B cell (primary cell): ENCODE data around the gene ZBTB32.

Source experiments
- EZH2 ChIP-seq: IDR thresholded peaks from 2 replicates; pipeline ENCODE4 v1.6.1; 2012; ENCODE audit warnings: borderline replicate concordance, low read depth, mild to moderate bottlenecking, moderate library complexity, low read length; ENCODE audit not compliant: insufficient read depth, poor library complexity, severe bottlenecking
- TF ChIP-seq, protein P1 (sequence below): fragments of 200-600 bp; IDR thresholded peaks from one replicate; pipeline ENCODE4 v1.8.0; 2022; ENCODE audit warnings: antibody characterized with exemption, mild to moderate bottlenecking

DNA sequence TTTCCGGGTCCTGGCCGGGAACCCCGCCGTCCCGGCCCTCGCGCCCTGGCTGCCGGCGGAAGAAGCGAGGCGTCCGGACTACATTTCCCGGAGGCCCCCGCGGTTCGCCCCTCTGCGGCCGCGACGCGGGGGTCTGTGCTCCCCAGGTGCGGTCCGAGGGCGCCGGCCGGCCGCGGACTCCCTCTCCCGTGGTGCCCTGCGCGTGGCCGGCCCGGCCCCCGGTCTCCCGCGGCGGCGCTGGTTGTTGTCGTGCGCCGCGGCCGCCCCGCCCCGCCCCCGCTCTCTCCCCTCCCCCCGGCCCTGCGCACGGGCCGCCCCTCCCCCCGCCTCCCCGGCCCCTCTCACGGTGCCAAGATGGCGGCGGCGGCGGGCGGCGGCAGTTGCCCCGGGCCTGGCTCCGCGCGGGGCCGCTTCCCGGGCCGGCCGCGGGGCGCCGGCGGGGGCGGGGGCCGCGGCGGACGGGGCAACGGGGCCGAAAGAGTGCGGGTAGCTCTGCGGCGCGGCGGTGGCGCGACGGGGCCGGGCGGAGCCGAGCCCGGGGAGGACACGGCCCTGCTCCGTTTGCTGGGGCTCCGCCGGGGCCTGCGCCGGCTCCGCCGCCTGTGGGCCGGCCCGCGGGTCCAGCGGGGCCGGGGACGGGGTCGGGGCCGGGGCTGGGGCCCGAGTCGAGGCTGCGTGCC, 13.4 kb downstream of the ZBTB32 start, which contains the start of gene KMT2B:
- TF ChIP-seq, protein P1, sequence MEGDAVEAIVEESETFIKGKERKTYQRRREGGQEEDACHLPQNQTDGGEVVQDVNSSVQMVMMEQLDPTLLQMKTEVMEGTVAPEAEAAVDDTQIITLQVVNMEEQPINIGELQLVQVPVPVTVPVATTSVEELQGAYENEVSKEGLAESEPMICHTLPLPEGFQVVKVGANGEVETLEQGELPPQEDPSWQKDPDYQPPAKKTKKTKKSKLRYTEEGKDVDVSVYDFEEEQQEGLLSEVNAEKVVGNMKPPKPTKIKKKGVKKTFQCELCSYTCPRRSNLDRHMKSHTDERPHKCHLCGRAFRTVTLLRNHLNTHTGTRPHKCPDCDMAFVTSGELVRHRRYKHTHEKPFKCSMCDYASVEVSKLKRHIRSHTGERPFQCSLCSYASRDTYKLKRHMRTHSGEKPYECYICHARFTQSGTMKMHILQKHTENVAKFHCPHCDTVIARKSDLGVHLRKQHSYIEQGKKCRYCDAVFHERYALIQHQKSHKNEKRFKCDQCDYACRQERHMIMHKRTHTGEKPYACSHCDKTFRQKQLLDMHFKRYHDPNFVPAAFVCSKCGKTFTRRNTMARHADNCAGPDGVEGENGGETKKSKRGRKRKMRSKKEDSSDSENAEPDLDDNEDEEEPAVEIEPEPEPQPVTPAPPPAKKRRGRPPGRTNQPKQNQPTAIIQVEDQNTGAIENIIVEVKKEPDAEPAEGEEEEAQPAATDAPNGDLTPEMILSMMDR = no peak
- no peak for TF ChIP-seq EZH2
